ENCODE data around the gene DMXL1. TPM values are rescaled to one million over a fixed set of nuclear protein-coding genes. Genes with fewer than 3 reads are reported as not detected.
"Not testable (repeated sequence)": the region's sequence is repeated elsewhere in the genome, so short reads cannot be mapped to it uniquely, and the experiment has no call there.

The DMXL1 gene
- total RNA-seq, 4 donors from 2014 or later, result 40.7 to 80.9 (median 46.6) TPM

- TF ChIP-seq CTCF (IDR thresholded peaks at IDR 0.05), result no peak
- ATAC-seq (ENCODE audit: low FRiP score), result no peak
- no peak for DNase-seq (ENCODE audit: low spot score)
These were observed 150.4 kb downstream of the DMXL1 start for GRCh38 chr5:119221330-119221729.

- DNase-seq (ENCODE audit: low spot score) (no peak), ATAC-seq (ENCODE audit: low FRiP score) (no peak)
- TF ChIP-seq CTCF (IDR thresholded peaks at IDR 0.05), result no peak
These were observed 159.1 kb downstream of the DMXL1 start for GRCh38 chr5:119229950-119230349.

GRCh38 chr5:119238265-119239118 is 167.6 kb downstream of the DMXL1 start:
- no peak for TF ChIP-seq CTCF (IDR thresholded peaks at IDR 0.05)
- DNase-seq (ENCODE audit: low spot score), result no peak
- ATAC-seq (ENCODE audit: low FRiP score), result no peak

GRCh38 chr5:119239119-119239417 is 168.2 kb downstream of the DMXL1 start:
- DNase-seq (ENCODE audit: low spot score) (no peak), ATAC-seq (ENCODE audit: low FRiP score) (no peak)
- TF ChIP-seq CTCF (IDR thresholded peaks at IDR 0.05), result no peak

GRCh38 chr5:119239826-119240225 is 168.9 kb downstream of the DMXL1 start:
- not testable (repeated sequence) for DNase-seq (ENCODE audit: low spot score); ATAC-seq (ENCODE audit: low FRiP score)

- no peak for ATAC-seq (ENCODE audit: low FRiP score)
These were observed 173.0 kb downstream of the DMXL1 start for GRCh38 chr5:119243888-119244287.

More at GRCh38 chr5:119243888-119244287, 173.0 kb downstream of the DMXL1 start:
- no peak for DNase-seq (ENCODE audit: low spot score)
- no peak for TF ChIP-seq CTCF (IDR thresholded peaks at IDR 0.05)
